GM19239 (cell line): ENCODE results near the gene TMEM212.
A peak's percentile ranks its signal among the peaks of the same experiment; 100 is the strongest.

ENCODE experiments used
- DNase-seq: peaks from one replicate; pipeline ENCODE4 v3.0.0; 2011; ENCODE audit warnings: low spot score; ENCODE audit not compliant: insufficient read length
- FAIRE-seq: peaks from 2 replicates; lab custom pipeline; 2011; peaks lifted over from hg19 to GRCh38; lab: Jason Lieb, UNC

The TMEM212 gene

DNA sequence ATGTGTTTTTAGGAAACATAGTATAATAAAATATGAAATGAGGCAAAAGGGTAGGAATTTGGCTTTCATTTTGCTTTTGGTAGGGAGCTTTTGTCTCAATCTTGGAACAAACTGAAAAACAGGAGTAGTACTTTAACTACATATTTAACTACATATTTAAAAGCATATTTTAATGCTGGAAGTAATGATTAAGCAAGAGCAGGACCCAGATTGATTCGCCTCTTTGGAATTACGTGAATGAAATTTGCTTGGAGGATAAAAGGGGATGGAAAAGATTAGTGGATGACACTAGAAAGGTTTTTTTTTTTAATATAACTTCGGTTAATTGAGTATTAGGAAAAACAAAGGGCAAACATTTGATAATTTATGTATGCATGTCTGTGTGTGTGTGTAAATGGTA is 11.2 kb upstream of the TMEM212 start:
- DNase-seq, result no peak
- no peak for FAIRE-seq

- FAIRE-seq, result no peak
- DNase-seq, result no peak
These were observed 10.2 kb upstream of the TMEM212 start for GRCh38 chr3:171832989-171833388.

- FAIRE-seq (peak; percentile 83), DNase-seq (no peak)
These were observed 9.2 kb upstream of the TMEM212 start for GRCh38 chr3:171833789-171834460.

GRCh38 chr3:171834461-171834801 is 8.7 kb upstream of the TMEM212 start:
- FAIRE-seq, result no peak
- DNase-seq, result no peak

- FAIRE-seq, result no peak
These were observed 8.0 kb upstream of the TMEM212 start for GRCh38 chr3:171835116-171835515.

DNA sequence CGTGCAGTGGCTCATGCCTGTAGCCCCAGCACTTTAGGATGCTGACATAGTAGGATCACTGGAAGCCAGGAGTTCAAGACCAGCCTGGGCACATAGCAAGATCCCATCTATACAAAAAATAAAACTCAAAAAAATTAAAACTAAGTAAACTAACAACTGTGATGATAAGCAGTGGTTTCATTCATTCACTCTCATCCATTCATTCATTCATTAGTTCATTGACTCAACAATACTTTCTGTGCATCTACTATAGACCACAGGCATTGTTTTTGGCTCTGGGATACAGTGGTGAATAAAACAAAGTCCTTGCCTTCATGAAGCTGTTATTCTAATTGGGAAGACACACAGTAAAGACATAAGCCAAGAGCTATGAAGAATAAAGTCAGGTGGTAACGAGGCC is 7.5 kb upstream of the TMEM212 start:
- DNase-seq, result no peak
- FAIRE-seq, result no peak

More at GRCh38 chr3:171835116-171835515, 8.0 kb upstream of the TMEM212 start:
- no peak for DNase-seq

DNA sequence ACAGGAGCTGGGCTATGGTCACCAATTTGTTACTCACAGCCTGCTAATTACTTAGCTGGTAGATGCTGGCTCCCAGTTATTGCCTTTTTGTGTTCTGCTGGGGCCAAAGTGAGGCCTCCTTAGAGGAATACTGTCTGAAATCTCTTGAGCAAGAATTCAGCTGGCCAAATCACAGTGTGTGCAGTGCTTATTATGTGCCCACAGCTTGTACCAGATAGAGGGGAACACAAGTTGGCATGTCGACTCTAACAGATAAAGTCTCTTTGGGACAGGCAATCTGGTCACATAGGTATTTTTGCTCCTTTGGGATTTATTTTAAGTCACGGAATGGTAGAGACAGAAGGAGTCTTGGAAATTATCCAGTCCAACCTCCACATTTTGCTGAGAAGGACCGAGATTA is 6.3 kb upstream of the TMEM212 start:
- no peak for FAIRE-seq
- DNase-seq, result no peak

- FAIRE-seq (no peak), DNase-seq (no peak)
These were observed 5.5 kb upstream of the TMEM212 start for GRCh38 chr3:171837698-171838097.

DNA sequence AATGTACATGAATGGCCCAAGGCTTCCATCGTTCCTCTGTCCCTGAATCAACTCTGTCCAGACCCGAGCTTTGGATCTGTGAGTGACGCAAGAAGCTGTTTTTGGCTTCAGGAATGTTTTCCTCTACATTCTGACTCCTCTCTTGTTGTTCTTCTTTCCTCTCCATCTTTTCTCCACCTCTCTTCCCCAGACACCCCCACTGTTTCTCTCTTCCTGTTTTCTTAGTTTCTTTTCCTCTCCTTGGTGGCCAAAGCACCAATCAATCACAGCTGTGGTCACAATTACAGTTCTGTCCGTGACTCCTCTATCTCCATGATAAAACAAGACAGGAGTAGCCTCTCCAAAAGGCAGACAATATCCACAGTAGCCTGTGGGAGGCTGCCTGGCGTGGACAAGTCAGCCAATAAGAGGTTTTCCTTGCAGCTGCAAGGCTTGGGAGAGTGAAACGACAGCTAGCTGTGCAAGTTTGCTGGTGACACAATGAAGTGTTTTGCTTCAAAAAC is 4.9 kb upstream of the TMEM212 start:
- DNase-seq, result no peak
- FAIRE-seq, result peak; percentile 64

GRCh38 chr3:171839270-171839669 is 3.9 kb upstream of the TMEM212 start:
- DNase-seq (no peak), FAIRE-seq (no peak)

- FAIRE-seq (no peak), DNase-seq (no peak)
These were observed 2.7 kb upstream of the TMEM212 start for GRCh38 chr3:171840445-171840810.

GRCh38 chr3:171840811-171841619 is 2.1 kb upstream of the TMEM212 start:
- DNase-seq, result no peak
- FAIRE-seq, result no peak

DNA sequence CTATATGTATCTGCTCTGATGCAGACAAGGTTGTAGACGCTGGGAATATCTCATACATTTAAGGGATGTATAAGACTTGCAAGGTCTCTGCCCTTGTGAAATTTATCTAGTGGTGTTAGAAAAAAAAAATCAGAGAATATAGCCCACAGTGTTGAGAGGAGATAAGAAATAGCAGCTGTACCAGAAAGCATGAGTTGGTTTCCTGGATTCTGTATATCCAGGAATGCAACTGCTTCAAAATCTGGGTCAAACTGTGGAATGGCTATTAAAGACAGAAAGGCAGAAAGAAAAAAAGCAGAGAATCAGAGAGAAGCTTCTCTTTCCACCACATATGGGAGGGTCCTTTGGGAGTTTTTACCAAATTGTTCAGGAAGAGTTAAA is 1.5 kb upstream of the TMEM212 start:
- FAIRE-seq, result no peak
- DNase-seq, result no peak

GRCh38 chr3:171844873-171845272 is 1.7 kb downstream of the TMEM212 start:
- no peak for DNase-seq
- no peak for FAIRE-seq

DNA sequence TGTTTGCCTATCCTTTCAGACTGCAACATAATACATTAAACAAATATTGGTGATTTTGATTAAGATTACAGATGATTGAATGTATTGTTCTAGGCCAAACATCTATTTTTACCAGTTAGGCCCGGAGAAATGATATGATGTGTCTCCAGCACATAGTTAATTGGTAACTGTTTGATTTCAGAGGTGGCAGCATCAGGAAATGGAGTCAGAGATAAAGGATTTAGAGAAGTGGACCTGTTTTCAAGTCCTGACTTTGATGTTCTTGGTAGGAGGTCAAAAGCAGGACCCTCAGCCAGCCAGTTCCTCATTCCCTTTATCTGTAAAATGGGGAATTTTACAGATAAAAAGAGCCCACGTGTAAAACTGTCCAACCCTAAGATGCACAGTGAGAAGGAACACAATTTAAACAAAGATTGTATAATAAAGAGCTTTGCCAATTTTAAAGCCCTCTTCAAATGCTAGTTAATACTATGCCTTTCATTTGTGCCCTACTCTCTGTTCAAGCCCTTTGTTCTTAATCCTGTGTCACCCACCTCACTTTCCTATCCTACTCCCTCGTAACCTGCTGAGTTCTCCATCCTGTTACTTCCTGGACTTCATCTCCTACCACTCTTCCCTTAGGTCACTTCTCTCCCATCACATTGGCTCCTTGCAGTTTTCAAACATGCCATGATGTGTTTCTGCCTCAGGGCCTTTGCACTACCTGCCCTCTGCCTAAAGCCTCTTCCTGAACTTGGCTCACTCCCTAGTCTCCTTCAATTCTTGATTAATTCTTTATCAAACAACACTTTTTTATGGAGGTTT is 2.5 kb downstream of the TMEM212 start:
- FAIRE-seq, result no peak
- DNase-seq, result no peak

DNA sequence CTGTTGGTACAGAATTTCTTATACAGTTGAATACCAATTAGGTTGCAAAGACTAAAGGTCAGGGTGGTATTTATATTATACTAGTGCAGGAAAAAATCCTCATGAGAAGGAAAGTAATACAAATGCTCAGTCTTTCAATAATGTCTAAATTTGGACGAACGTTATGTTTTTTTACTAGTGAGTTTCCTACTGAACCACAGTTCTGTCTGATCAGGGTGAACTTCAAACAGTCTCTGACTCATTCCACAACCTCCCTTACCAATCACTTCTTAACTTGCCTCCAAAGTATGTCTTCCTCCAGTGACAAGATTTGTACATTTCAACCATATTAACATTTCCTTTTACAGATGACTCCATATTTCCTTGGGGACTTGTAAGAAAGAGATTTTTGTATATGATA is 3.4 kb downstream of the TMEM212 start:
- FAIRE-seq, result peak; percentile 72
- no peak for DNase-seq

DNA sequence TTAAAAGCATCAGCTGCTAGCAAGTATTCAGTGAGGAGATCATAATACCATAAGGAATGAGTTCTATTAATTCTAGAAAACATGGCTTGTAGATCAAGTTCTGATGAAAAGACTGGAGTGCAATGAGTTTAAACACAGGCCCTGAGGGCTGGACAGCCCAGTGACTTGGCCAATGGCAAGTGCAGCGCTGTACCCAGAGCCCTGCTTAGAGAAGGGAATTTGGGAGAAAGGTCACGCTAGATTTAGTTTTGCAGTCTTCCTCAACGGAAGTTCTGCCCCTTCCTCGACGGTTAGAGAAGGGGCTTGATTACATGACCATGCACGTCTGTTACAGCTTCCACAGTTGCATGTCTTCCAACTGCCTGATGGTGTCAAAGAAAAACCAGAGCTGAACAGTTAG is 4.0 kb downstream of the TMEM212 start:
- FAIRE-seq, result no peak
- no peak for DNase-seq

DNA sequence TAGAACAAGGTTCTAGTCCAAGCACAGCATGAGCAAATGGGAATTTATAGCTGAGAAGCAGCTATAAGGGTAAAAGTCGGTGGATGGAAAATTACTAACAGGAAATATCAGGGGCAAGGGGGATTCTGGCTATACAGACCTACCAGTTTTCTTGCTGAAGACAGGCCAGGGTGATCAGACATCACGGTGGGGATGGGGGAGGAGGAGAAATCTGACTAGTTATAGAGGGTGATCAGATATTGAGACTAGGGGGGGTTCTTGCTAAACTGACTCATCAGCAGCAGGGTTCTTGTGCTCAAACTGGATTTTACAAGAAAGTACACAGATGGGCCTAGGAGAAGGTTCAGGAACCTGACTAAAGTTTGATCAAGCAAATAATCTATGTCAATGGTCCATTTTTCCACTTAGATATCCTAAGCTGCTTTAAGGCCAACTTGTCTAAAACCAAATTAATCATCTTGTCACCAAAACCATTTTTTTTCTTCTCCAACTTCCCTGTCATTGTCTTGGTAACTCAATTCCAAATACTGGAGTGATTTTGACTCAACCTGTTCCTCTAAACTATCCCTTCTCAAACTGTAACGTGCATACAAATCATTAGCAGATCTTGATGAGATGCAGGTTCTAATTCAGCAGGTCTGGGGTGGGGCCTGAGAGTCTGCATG is 4.6 kb downstream of the TMEM212 start:
- FAIRE-seq (no peak), DNase-seq (no peak)

GRCh38 chr3:171849617-171850319 is 6.6 kb downstream of the TMEM212 start:
- no peak for FAIRE-seq
- no peak for DNase-seq
